ENCODE results near the gene MCF2L2.

Gene MCF2L2

GRCh38 chr3:183330881-183331280, 97.5 kb downstream of the MCF2L2 start:
- in situ Hi-C loops (cut with MboI; ENCODE audit: low sequenced_read_pairs): no loop called here

GRCh38 chr3:183329543-183329942, 98.9 kb downstream of the MCF2L2 start:
- in situ Hi-C loops (cut with MboI; ENCODE audit: low sequenced_read_pairs): no loop called here

- in situ Hi-C loops (cut with MboI; ENCODE audit: low sequenced_read_pairs): no loop called here
These were observed 99.6 kb downstream of the MCF2L2 start for GRCh38 chr3:183328823-183329222.

- in situ Hi-C loops (cut with MboI; ENCODE audit: low sequenced_read_pairs): no loop called here
These were observed 100.3 kb downstream of the MCF2L2 start for GRCh38 chr3:183328164-183328563.

- in situ Hi-C loops (cut with MboI; ENCODE audit: low sequenced_read_pairs): no loop called here
These were observed 101.1 kb downstream of the MCF2L2 start for GRCh38 chr3:183327343-183327742.

- in situ Hi-C loops (cut with MboI; ENCODE audit: low sequenced_read_pairs): no loop called here
These were observed 104.3 kb downstream of the MCF2L2 start for GRCh38 chr3:183324083-183324482.

- in situ Hi-C loops (cut with MboI; ENCODE audit: low sequenced_read_pairs): no loop called here
These were observed 109.0 kb downstream of the MCF2L2 start for GRCh38 chr3:183319371-183319770.

GRCh38 chr3:183318877-183319276, 109.5 kb downstream of the MCF2L2 start:
- in situ Hi-C loops (cut with MboI; ENCODE audit: low sequenced_read_pairs): no loop called here

- in situ Hi-C loops (cut with MboI; ENCODE audit: low sequenced_read_pairs): no loop called here
These were observed 110.2 kb downstream of the MCF2L2 start for GRCh38 chr3:183317886-183318865.

- in situ Hi-C loops (cut with MboI; ENCODE audit: low sequenced_read_pairs): no loop called here
These were observed 111.1 kb downstream of the MCF2L2 start for GRCh38 chr3:183317271-183317670.

- in situ Hi-C loops (cut with MboI; ENCODE audit: low sequenced_read_pairs): no loop called here
These were observed 112.7 kb downstream of the MCF2L2 start for GRCh38 chr3:183315739-183316138.

- in situ Hi-C loops (cut with MboI; ENCODE audit: low sequenced_read_pairs): no loop called here
These were observed 114.7 kb downstream of the MCF2L2 start for GRCh38 chr3:183313764-183314163.

GRCh38 chr3:183313351-183313750, 115.1 kb downstream of the MCF2L2 start:
- in situ Hi-C loops (cut with MboI; ENCODE audit: low sequenced_read_pairs): no loop called here

- in situ Hi-C loops (cut with MboI; ENCODE audit: low sequenced_read_pairs): no loop called here
These were observed 116.0 kb downstream of the MCF2L2 start for GRCh38 chr3:183312433-183312832.

GRCh38 chr3:183310936-183311335, 117.5 kb downstream of the MCF2L2 start:
- in situ Hi-C loops (cut with MboI; ENCODE audit: low sequenced_read_pairs): no loop called here

- in situ Hi-C loops (cut with MboI; ENCODE audit: low sequenced_read_pairs): no loop called here
These were observed 119.1 kb downstream of the MCF2L2 start for GRCh38 chr3:183309276-183309675.

GRCh38 chr3:183308751-183309150, 119.7 kb downstream of the MCF2L2 start:
- in situ Hi-C loops (cut with MboI; ENCODE audit: low sequenced_read_pairs): no loop called here

GRCh38 chr3:183307749-183308148, 120.7 kb downstream of the MCF2L2 start:
- in situ Hi-C loops (cut with MboI; ENCODE audit: low sequenced_read_pairs): no loop called here

- in situ Hi-C loops (cut with MboI; ENCODE audit: low sequenced_read_pairs): no loop called here
These were observed 121.4 kb downstream of the MCF2L2 start for GRCh38 chr3:183306798-183307671.

GRCh38 chr3:183303690-183304089, 124.7 kb downstream of the MCF2L2 start:
- in situ Hi-C loops (cut with MboI; ENCODE audit: low sequenced_read_pairs): no loop called here

- in situ Hi-C loops (cut with MboI; ENCODE audit: low sequenced_read_pairs): no loop called here
These were observed 126.4 kb downstream of the MCF2L2 start for GRCh38 chr3:183301937-183302580.

Data from HL-60/S4 (cell line).